Stimulated activated CD4-positive, alpha-beta T cell treated with anti-CD3 and anti-CD28 coated beads, TNF-alpha, amount 100 ng/mL, for 4 hours (primary cell): ENCODE measurements around the gene LSP1.
"Not testable (repeated sequence)": the region's sequence is repeated elsewhere in the genome, so short reads cannot be mapped to it uniquely, and the experiment has no call there.

Source experiments
- DNase-seq, 3 experiments: peaks; one replicate each; pipeline ENCODE4 v3.0.0-alpha.2; 2020; ENCODE audit warnings: low read depth in 3 of 3

LSP1 gene

GRCh38 chr11:1938343-1939005 is 85.6 kb downstream of the LSP1 start:
- no peak for DNase-seq

- no peak for DNase-seq
Measured at GRCh38 chr11:1939006-1939625, 86.2 kb downstream of the LSP1 start.

GRCh38 chr11:1939788-1940187 is 86.9 kb downstream of the LSP1 start:
- not testable (repeated sequence) for DNase-seq
